Measurements from ENCODE around the gene SMARCAD1. TPM values are rescaled to one million over a fixed set of nuclear protein-coding genes. Genes with fewer than 3 reads are reported as not detected.

SMARCAD1 gene
- total RNA-seq, 8 experiments from 2014 or later, result 34.1 to 73.3 (median 51.6) TPM

DNA sequence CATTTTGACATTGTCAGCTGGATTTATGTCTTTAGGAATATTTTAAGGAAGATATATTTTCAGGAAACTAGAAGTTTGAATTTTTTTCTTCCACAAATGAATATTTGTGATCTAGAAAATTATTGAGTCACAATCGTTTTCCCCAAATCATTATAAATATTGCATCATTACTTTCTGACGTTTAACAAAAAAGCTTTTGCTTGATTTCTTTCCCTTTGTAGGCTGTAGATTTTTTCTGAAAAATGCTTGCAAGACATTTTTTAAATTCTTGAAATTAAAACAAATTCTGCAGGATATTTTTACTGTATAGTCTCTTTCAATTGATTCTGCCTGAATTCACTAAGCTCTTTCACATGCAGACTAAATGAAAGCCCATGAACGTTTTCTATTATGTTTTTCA, 4.9 kb upstream of the SMARCAD1 start:
- no peak overlapping the region for H3K4me3 ChIP-seq
- ATAC-seq (replicated peaks in 6 of 8), result no peak
- H3K4me1 ChIP-seq (replicated peaks in 1 of 2), result no peaks in the 10 kb centered on the region
- in situ Hi-C loops (cut with MboI; ENCODE audit: low pct_unique_long_range_greater_than_20kb in 2 of 9, low sequenced_read_pairs in 9 of 9, unreplicated experiment in 9 of 9), result no loop called here
- H3K27ac ChIP-seq, result no peak overlapping the region
- 3 to 93% (median 76%) methylated on average over 1 to 3 of the region's 3 CpGs for WGBS, 10 experiments

DNA sequence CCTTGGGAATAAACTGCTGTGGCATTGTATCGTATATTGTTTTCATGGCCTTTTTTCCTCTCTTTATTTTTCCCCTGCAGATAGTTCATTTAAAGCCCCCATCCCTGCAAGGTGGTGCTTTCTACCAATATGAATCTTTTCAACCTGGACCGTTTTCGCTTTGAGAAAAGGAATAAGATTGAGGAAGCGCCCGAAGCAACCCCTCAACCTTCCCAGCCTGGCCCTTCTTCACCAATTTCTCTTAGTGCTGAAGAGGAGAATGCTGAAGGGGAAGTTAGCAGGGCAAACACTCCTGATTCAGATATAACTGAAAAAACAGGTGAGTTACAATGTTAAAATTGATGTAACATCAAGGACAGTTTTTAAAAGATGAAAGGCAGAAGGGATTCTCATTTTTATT, 601 bp downstream of the SMARCAD1 start:
- peak overlapping the region; percentile 93 to 96 for H3K27ac ChIP-seq
- 0 to 17% (median 3%) methylated on average over 2 to 5 of the region's 5 CpGs; no CpG with 5 or more reads in 3 of the 10 experiments for WGBS, 10 experiments
- H3K4me1 ChIP-seq (replicated peaks in 1 of 2), result peaks cover 0 to 11% of the 10 kb centered on the region in 2 donors
- in situ Hi-C loops (cut with MboI; ENCODE audit: low pct_unique_long_range_greater_than_20kb in 2 of 9, low sequenced_read_pairs in 9 of 9, unreplicated experiment in 9 of 9), result no loop called here
- ATAC-seq (replicated peaks in 6 of 8), result no peak
- H3K4me3 ChIP-seq, result peak overlapping the region; percentile 54 to 95 (median 65)

DNA sequence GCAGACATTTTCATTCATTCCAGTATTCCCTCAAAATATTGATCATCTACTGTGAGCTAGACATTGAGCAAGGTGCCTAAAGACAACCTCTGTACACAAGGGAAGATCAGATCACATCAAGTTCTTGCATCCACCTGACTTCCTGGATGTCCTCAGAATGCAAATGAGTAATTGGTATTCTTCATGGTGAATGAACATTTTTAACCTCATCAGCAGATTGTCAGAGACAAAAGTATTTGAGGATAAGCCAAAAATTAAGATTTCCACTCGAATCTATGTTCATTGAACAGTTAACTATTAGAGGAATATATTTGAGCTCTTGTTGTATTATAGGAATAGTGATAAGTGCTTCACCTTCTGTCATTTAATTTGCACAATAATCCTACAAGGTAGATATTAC, 1.3 kb downstream of the SMARCAD1 start:
- peaks cover 0 to 11% of the 10 kb centered on the region in 2 donors for H3K4me1 ChIP-seq (replicated peaks in 1 of 2)
- peak overlapping the region; percentile 54 to 95 (median 65) for H3K4me3 ChIP-seq
- in situ Hi-C loops (cut with MboI; ENCODE audit: low pct_unique_long_range_greater_than_20kb in 2 of 9, low sequenced_read_pairs in 9 of 9, unreplicated experiment in 9 of 9), result no loop called here
- no peak overlapping the region for H3K27ac ChIP-seq
- ATAC-seq (replicated peaks in 6 of 8), result no peak
- WGBS, 10 experiments, result 43 to 100% (median 71%) methylated on average over 1 of the region's 1 CpG; no CpG with 5 or more reads in 4 of the 10 experiments

DNA sequence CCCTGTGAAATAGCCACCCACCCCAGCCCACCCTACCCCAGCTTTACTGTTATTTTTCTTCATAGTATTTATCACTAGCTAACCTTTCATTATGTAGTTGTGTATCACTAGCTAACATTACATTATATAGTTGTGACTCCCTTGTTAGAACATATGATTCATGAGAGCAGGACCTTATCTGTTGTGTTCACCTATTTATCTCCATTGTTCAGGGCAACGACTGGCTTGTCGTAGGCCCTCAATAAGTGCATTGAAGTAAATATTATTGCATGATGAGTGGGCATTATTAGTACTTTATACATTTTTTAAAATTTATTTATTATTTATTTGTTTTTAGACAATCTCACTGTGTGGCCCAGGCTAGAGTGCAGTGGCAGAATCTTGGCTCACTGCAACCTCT, 4.2 kb downstream of the SMARCAD1 start:
- Histone ChIP-seq H3K27ac (no peak overlapping the region), H3K4me1 (replicated peaks in 1 of 2) (peaks cover 0 to 11% of the 10 kb centered on the region in 2 donors), H3K4me3 (no peak overlapping the region)
- WGBS, 10 experiments, result 75 to 100% (median 100%) methylated on average over 1 to 2 of the region's 2 CpGs; no CpG with 5 or more reads in 4 of the 10 experiments
- no peak for ATAC-seq (replicated peaks in 6 of 8)
- in situ Hi-C loops (cut with MboI; ENCODE audit: low pct_unique_long_range_greater_than_20kb in 2 of 9, low sequenced_read_pairs in 9 of 9, unreplicated experiment in 9 of 9), result no loop called here

DNA sequence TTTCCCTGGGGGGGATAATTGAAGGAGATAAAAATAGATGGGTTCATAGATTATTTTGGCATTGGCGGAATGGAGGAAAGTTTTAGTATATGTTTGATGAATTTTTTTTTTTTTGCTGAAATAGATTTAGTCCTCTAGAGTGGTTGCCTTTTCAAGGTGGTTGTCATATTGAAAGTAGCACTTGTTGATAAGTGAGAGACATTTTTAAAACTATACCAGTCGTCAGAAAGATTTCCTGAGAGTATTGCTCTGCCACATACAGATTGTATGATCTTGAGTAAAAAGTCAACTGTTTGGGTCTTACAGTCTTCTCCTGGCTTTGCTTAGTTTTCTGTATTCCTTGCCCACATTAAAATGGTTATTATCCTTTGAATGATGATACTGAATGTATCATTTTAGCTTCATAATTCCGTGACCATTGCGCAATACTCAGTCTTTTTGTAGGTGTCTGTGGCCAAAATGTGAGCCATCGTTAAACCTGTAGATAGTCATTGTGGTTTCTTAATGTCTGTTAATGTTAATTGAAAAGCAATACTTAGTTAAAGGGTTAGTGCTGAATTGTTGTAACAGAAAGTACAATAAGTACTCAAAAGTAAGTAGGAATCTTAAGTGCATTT, 7.1 kb downstream of the SMARCAD1 start:
- WGBS, 10 experiments, result 90 to 100% (median 98%) methylated on average over 1 to 5 of the region's 5 CpGs
- Histone ChIP-seq H3K4me3 (no peak overlapping the region), H3K27ac (no peak overlapping the region), H3K4me1 (replicated peaks in 1 of 2) (peaks cover 0 to 3% of the 10 kb centered on the region in 2 donors)
- in situ Hi-C loops (cut with MboI; ENCODE audit: low pct_unique_long_range_greater_than_20kb in 2 of 9, low sequenced_read_pairs in 9 of 9, unreplicated experiment in 9 of 9), result no loop called here
- no peak for ATAC-seq (replicated peaks in 6 of 8)

DNA sequence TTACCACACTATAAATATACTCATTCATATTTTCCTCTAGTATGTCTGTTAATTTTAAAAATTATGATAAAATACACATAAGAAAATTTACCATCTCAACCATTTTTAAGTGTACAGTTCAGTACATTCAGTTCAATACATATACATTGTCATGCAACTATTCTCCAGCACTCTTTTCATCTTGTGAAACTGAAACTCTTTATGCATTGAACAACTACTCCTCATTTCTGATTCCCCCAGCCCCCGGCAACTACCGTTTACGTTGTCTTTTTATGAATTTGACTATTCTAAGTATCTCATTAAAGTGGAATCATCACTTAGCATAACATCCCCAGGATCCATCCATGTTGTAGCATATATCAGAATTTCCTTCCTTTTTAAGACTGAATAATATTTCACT, 8.7 kb downstream of the SMARCAD1 start:
- H3K4me3 ChIP-seq, result no peak overlapping the region
- no peak for ATAC-seq (replicated peaks in 6 of 8)
- H3K27ac ChIP-seq, result no peak overlapping the region
- H3K4me1 ChIP-seq (replicated peaks in 1 of 2), result no peaks in the 10 kb centered on the region
- 92 to 100% (median 97%) methylated on average over 2 to 3 of the region's 3 CpGs; no CpG with 5 or more reads in 1 of the 10 experiments for WGBS, 10 experiments
- in situ Hi-C loops (cut with MboI; ENCODE audit: low pct_unique_long_range_greater_than_20kb in 2 of 9, low sequenced_read_pairs in 9 of 9, unreplicated experiment in 9 of 9), result no loop called here

DNA sequence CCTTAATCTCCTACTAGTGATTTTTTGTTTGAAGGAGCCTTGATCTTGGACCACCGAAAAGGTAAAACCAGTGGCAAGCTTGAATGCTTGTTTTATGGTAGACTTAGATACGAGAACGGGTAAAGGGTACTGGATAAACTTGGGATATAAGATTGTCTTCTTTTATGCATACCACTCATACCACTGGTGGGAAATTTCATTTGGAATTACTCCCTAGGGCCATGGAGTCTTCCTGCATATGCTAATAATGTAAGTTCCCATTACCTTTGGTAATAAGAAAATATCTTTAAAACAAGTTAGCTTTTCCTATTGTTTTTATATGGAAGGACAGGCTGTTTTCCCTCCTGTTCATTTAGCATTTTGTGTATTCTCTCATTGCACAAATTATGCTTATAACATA, 11.7 kb downstream of the SMARCAD1 start:
- WGBS, 10 experiments, result 33 to 100% (median 90%) methylated on average over 1 to 3 of the region's 3 CpGs; no CpG with 5 or more reads in 1 of the 10 experiments

DNA sequence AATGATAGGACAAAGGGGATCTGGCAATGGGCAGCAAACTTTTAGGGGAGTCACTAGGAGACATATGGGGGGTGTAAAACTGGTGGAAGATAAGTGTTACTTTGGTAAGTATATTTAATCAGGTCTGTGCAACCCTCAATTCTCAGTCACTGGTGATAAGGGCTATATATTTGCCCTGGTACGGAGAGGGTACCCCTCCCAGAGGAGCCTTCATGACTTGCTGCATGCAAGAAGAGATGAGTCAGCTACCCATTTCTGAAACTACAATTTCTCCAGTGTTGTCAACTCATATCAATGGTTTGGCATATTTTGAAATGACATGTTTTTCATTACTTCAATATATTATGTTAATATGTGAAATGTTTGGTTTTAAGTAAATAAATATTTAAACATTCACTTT, 14.3 kb downstream of the SMARCAD1 start:
- 89 to 100% (median 100%) methylated on average over 1 of the region's 1 CpG; no CpG with 5 or more reads in 6 of the 10 experiments for WGBS, 10 experiments
- in situ Hi-C loops (cut with MboI; ENCODE audit: low pct_unique_long_range_greater_than_20kb in 2 of 9, low sequenced_read_pairs in 9 of 9, unreplicated experiment in 9 of 9), result no loop called here
- Histone ChIP-seq H3K4me1 (replicated peaks in 1 of 2) (no peaks in the 10 kb centered on the region), H3K4me3 (no peak overlapping the region), H3K27ac (no peak overlapping the region)
- ATAC-seq (replicated peaks in 6 of 8), result no peak

More for the DNA sequence above, 11.7 kb downstream of the SMARCAD1 start:
- in situ Hi-C loops (cut with MboI; ENCODE audit: low pct_unique_long_range_greater_than_20kb in 2 of 9, low sequenced_read_pairs in 9 of 9, unreplicated experiment in 9 of 9), result no loop called here
- peak in 3 of 8 experiments; percentile 20 to 95 (median 55) for ATAC-seq (replicated peaks in 6 of 8)
- H3K4me1 ChIP-seq (replicated peaks in 1 of 2), result no peaks in the 10 kb centered on the region
- H3K4me3 ChIP-seq, result no peak overlapping the region
- no peak overlapping the region for H3K27ac ChIP-seq

DNA sequence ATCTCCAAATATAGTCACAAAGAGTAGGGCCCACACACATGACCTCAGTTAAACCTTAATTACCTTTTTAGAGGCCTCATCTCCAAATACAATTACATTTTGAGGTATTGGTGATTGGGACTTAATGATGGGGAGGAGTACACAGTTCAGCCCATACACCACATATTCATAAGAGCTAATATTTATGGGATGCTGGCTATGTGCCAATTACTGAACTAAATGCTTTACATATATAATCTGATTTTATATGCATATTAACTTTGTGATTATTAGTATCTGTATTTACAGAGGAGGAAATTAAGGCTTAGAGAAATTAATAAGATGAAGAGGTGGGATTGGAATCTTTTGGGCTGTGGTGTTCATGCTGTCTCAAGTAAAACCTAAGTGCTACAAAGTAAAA, 17.8 kb downstream of the SMARCAD1 start:
- Histone ChIP-seq H3K27ac (no peak overlapping the region), H3K4me1 (replicated peaks in 1 of 2) (no peaks in the 10 kb centered on the region), H3K4me3 (no peak overlapping the region)
- in situ Hi-C loops (cut with MboI; ENCODE audit: low pct_unique_long_range_greater_than_20kb in 2 of 9, low sequenced_read_pairs in 9 of 9, unreplicated experiment in 9 of 9), result no loop called here
- no peak for ATAC-seq (replicated peaks in 6 of 8)

DNA sequence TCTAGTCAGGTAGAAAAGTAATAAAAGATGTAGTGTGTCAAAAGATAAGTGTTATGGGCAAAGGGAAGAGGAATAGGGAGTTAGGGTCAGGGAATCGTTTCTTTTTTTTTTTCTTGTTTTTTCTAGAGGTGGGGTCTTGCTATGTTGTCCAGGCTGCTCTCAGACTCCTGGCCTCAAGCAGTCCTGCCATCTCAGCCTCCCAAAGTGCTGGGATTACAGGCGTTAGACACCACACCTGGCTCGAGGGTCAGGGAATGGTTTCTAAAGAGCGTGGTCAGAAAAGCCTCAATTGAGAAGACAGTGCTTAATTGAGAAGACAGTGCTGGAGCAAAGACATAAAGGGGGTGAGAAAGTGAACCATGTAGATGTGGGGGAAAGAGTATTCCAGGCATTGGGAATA, 19.1 kb downstream of the SMARCAD1 start:
- 60 to 100% (median 96%) methylated on average over 1 to 4 of the region's 4 CpGs; no CpG with 5 or more reads in 2 of the 10 experiments for WGBS, 10 experiments
- Histone ChIP-seq H3K27ac (no peak overlapping the region), H3K4me1 (replicated peaks in 1 of 2) (no peaks in the 10 kb centered on the region), H3K4me3 (no peak overlapping the region)
- no peak for ATAC-seq (replicated peaks in 6 of 8)
- in situ Hi-C loops (cut with MboI; ENCODE audit: low pct_unique_long_range_greater_than_20kb in 2 of 9, low sequenced_read_pairs in 9 of 9, unreplicated experiment in 9 of 9), result no loop called here

DNA sequence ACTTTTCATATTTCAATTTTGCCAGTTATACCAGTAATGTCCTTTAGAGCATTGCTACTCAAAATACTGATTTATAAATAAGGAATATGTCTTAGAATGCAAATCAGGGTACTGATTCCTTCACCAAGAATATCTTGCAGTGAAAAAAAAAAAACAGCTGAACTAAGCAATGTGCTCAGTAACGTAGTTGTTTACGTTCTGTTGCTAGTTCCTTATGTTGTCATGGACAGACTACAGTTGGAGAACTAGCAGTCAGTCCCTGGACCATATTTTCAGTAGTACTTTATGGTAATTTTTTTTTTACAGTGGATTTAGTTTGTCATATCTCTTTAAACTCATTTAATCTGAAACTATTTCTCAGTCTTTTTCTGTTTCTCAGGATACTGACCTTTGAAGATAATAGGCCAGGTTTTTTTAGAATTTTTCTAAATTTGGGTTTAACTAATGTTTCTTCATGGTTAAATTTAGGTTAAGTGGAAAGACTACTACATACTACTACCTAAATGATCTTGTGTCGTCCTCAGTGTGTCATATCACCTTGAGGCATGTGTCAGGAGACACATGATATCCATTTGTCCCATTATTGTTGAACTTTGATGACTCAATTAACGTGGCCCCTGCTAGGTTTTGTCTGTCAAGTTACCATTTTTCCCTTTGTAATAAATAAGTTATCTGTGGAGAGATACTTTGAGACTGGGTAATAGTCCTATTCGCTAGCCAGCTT, 21.0 kb downstream of the SMARCAD1 start:
- WGBS, 10 experiments, result 81 to 100% (median 96%) methylated on average over 1 to 5 of the region's 5 CpGs
- Histone ChIP-seq H3K4me3 (no peak overlapping the region), H3K27ac (no peak overlapping the region), H3K4me1 (replicated peaks in 1 of 2) (no peaks in the 10 kb centered on the region)
- ATAC-seq (replicated peaks in 6 of 8), result no peak
- in situ Hi-C loops (cut with MboI; ENCODE audit: low pct_unique_long_range_greater_than_20kb in 2 of 9, low sequenced_read_pairs in 9 of 9, unreplicated experiment in 9 of 9), result no loop called here

DNA sequence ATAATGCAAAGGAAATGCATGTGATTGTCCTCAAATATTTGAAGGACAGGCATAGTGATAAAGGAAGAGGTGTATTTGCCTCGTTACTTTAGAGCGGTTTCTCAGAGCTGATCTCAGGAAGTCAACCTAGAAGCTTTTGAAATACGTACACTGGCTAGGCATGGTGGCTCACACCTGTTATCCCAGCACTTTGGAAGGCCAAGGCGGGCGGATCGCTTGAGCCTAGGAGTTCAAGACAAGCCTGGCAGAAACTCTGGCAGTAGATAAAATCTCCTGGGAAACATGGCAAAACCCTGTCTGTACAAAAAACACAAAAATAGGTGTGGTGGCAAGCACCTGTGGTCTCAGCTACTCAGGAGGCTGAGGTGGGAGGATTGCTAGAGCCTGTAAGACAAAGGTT, 24.9 kb downstream of the SMARCAD1 start:
- no peak for ATAC-seq (replicated peaks in 6 of 8)
- H3K4me1 ChIP-seq (replicated peaks in 1 of 2), result no peaks in the 10 kb centered on the region
- WGBS, 10 experiments, result 80 to 100% (median 98%) methylated on average over 1 to 6 of the region's 6 CpGs; no CpG with 5 or more reads in 3 of the 10 experiments
- no peak overlapping the region for H3K27ac ChIP-seq
- in situ Hi-C loops (cut with MboI; ENCODE audit: low pct_unique_long_range_greater_than_20kb in 2 of 9, low sequenced_read_pairs in 9 of 9, unreplicated experiment in 9 of 9), result no loop called here
- H3K4me3 ChIP-seq, result no peak overlapping the region

DNA sequence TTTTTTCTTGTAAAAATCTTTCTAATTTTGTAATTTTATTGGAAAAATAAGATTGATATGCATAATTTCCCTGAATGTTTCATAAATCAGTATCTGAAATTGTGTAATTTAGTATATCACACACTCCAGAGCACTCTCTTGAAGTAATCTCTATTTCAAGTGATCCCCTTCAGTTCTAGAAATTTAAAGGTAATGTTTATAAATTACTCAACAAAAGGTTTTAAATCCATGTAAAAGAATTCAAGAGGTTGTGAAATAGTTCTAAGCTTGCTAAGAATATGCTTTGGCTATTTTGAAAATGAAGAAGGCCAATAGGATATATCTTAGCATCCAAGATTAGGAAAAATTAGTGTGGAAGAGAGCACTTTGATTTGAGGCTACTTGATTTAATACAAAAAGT, 28.2 kb downstream of the SMARCAD1 start:
- no peak for ATAC-seq (replicated peaks in 6 of 8)
- Histone ChIP-seq H3K27ac (no peak overlapping the region), H3K4me3 (no peak overlapping the region), H3K4me1 (replicated peaks in 1 of 2) (no peaks in the 10 kb centered on the region)
- in situ Hi-C loops (cut with MboI; ENCODE audit: low pct_unique_long_range_greater_than_20kb in 2 of 9, low sequenced_read_pairs in 9 of 9, unreplicated experiment in 9 of 9), result no loop called here

DNA sequence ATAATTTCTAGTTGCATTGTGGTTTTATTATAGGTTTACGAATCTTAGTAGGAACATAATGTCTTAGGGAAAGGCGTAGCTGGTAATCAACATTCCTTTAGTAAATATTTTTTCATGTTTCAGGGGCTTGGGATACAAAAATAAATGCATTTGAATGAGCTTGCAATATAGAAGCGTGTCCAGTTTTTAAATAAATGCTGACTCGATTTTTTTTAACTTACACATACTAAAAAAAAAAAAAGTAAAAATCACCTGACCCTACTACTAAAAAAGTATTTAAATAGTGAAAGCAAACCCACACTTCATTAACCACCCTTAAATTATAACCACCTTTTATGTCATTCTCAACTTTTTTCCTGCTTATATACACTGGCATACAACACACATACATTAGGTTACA, 29.6 kb downstream of the SMARCAD1 start:
- 64 to 100% (median 93%) methylated on average over 2 to 4 of the region's 4 CpGs for WGBS, 10 experiments

More for the DNA sequence above, 29.6 kb downstream of the SMARCAD1 start:
- ATAC-seq (replicated peaks in 6 of 8), result no peak
- in situ Hi-C loops (cut with MboI; ENCODE audit: low pct_unique_long_range_greater_than_20kb in 2 of 9, low sequenced_read_pairs in 9 of 9, unreplicated experiment in 9 of 9), result no loop called here
- Histone ChIP-seq H3K4me3 (no peak overlapping the region), H3K4me1 (replicated peaks in 1 of 2) (no peaks in the 10 kb centered on the region), H3K27ac (no peak overlapping the region)
